GM10847 (cell line): ENCODE results near the gene ING5.

Source experiments
- POLR2A ChIP-seq: IDR thresholded peaks from 2 replicates; pipeline ENCODE4 v1.6.1; 2011; ENCODE audit not compliant: insufficient read length; ENCODE audit errors: extremely low read depth

Gene ING5

GRCh38 chr2:241759067-241759807 lies 57.4 kb downstream of the ING5 start:
- TF ChIP-seq POLR2A = no peak

GRCh38 chr2:241760301-241760771 lies 58.5 kb downstream of the ING5 start:
- no peak for TF ChIP-seq POLR2A

- TF ChIP-seq POLR2A = no peak
Observed at GRCh38 chr2:241762321-241762932, 60.6 kb downstream of the ING5 start.

- no peak for TF ChIP-seq POLR2A
Observed at GRCh38 chr2:241762933-241763369, 61.1 kb downstream of the ING5 start.

- TF ChIP-seq POLR2A = no peak
Observed at GRCh38 chr2:241763551-241764274, 61.9 kb downstream of the ING5 start.

- no peak for TF ChIP-seq POLR2A
Observed at GRCh38 chr2:241764275-241765241, 62.7 kb downstream of the ING5 start.

GRCh38 chr2:241767464-241768250 lies 65.8 kb downstream of the ING5 start:
- no peak for TF ChIP-seq POLR2A

GRCh38 chr2:241768251-241768711 lies 66.4 kb downstream of the ING5 start:
- no peak for TF ChIP-seq POLR2A

- no peak for TF ChIP-seq POLR2A
Observed at GRCh38 chr2:241768850-241769249, 67.0 kb downstream of the ING5 start.

- no peak for TF ChIP-seq POLR2A
Observed at GRCh38 chr2:241769819-241770184, 68.0 kb downstream of the ING5 start.

GRCh38 chr2:241770185-241770935 lies 68.5 kb downstream of the ING5 start:
- TF ChIP-seq POLR2A = no peak

- no peak for TF ChIP-seq POLR2A
Observed at GRCh38 chr2:241770936-241771285, 69.1 kb downstream of the ING5 start.

GRCh38 chr2:241771286-241772062 lies 69.6 kb downstream of the ING5 start:
- no peak for TF ChIP-seq POLR2A

GRCh38 chr2:241772063-241772499 lies 70.2 kb downstream of the ING5 start:
- no peak for TF ChIP-seq POLR2A
